B cell (primary cell): ENCODE measurements around the gene CCNH. TPM values are rescaled to one million over a fixed set of nuclear protein-coding genes. Genes with fewer than 3 reads are reported as not detected.

Experiments used
- ATAC-seq: fragments of 200-7000 bp; cut with Tn5 transposase; one replicate; pipeline ENCODE4 v1.10.0; 2021; ENCODE audit warnings: low read depth, mild to moderate bottlenecking, moderate number of reproducible peaks, moderate library complexity
- CTCF ChIA-PET: fragments of 350-600 bp; sonication (Branson Sonifier 250); formaldehyde crosslinking; loops from one replicate; lab custom pipeline; 2021; ENCODE audit warnings: antibody characterized with exemption, inconsistent platforms; lab: Charles Lee
- POLR2A ChIA-PET: fragments of 350-600 bp; sonication (Branson Sonifier 250); formaldehyde crosslinking; loops from one replicate; lab custom pipeline; 2021; ENCODE audit warnings: antibody characterized with exemption; lab: Charles Lee
- DNase-seq: peaks from one replicate; pipeline ENCODE4 v3.0.0; 2013
- H2AFZ ChIP-seq: 2 replicates; pipeline ENCODE4 v1.6.1; 2012; ENCODE audit warnings: mild to moderate bottlenecking, low read depth, low read length; ENCODE audit not compliant: insufficient read depth, poor library complexity, severe bottlenecking
- H3K27ac ChIP-seq, 2 donors: 1 replicate in 1 of 2; 2 replicates in 1 of 2; pipeline ENCODE4 v1.5.1; 2012 to 2013; ENCODE audit warnings: low read length in 2 of 2, mild to moderate bottlenecking in 2 of 2, moderate library complexity in 1 of 2
- H3K27me3 ChIP-seq, 4 experiments: fragments of 200-600 bp in 1 of 4; sonication (generic) in 1 of 4; replicated peaks in 1 of 4; 1 replicate in 2 of 4; 2 replicates in 2 of 4; pipeline versions ENCODE4 v1.6.1 to v1.7.0; 2013 to 2016; ENCODE audit warnings: low read length in 3 of 4, mild to moderate bottlenecking in 2 of 4, mixed read lengths in 1 of 4, moderate library complexity in 1 of 4; ENCODE audit not compliant: insufficient read depth in 4 of 4, control insufficient read depth in 3 of 4; ENCODE audit errors: control extremely low read depth in 1 of 4
- H3K36me3 ChIP-seq, 2 experiments: replicated peaks in 1 of 2; 1 replicate in 1 of 2; 2 replicates in 1 of 2; pipeline versions ENCODE4 v1.6.1 to v1.7.1; 2013; ENCODE audit warnings: low read length in 1 of 2; ENCODE audit not compliant: insufficient read depth in 2 of 2, control insufficient read depth in 1 of 2; ENCODE audit errors: control extremely low read depth in 1 of 2, extremely low read depth in 1 of 2
- H3K4me1 ChIP-seq, 2 donors: fragments of 200-600 bp in 1 of 2; sonication (generic) in 1 of 2; 1 replicate in 1 of 2; 2 replicates in 1 of 2; pipeline versions ENCODE4 v1.5.1 to v1.6.1; 2013 to 2017; ENCODE audit warnings: low read length in 2 of 2; ENCODE audit not compliant: control insufficient read depth in 2 of 2, insufficient read depth in 2 of 2
- H3K4me2 ChIP-seq: replicated peaks from 2 replicates; pipeline ENCODE3; 2012; ENCODE audit warnings: mild to moderate bottlenecking, low read depth, low read length; ENCODE audit not compliant: poor library complexity, severe bottlenecking
- H3K4me3 ChIP-seq, 5 experiments: fragments of 200-600 bp in 1 of 5; sonication (generic) in 1 of 5; 1 replicate in 3 of 5; 2 replicates in 2 of 5; pipeline versions ENCODE4 v1.5.1 to v1.7.0; 2011 to 2016; ENCODE audit warnings: low read length in 4 of 5, mild to moderate bottlenecking in 4 of 5, low read depth in 2 of 5, control low read depth in 1 of 5, moderate library complexity in 1 of 5; ENCODE audit not compliant: insufficient read depth in 1 of 5; ENCODE audit errors: control extremely low read depth in 1 of 5, extremely low read depth in 1 of 5
- H3K79me2 ChIP-seq: fragments of 200-600 bp; sonication (generic); one replicate; pipeline ENCODE4 v1.6.0; 2016; ENCODE audit warnings: low read length; ENCODE audit not compliant: control insufficient read depth, insufficient read depth
- H3K9ac ChIP-seq: fragments of 200-600 bp; sonication (generic); 2 replicates; pipeline ENCODE4 v1.6.1; 2017; ENCODE audit warnings: mild to moderate bottlenecking, low read length, moderate library complexity
- H3K9me3 ChIP-seq, 3 donors: one replicate each; pipeline versions ENCODE4 v1.6.1 to v1.7.1; 2013; ENCODE audit warnings: low read length in 2 of 3; ENCODE audit not compliant: control insufficient read depth in 2 of 3, insufficient read depth in 1 of 3; ENCODE audit errors: control extremely low read depth in 1 of 3
- H4K20me1 ChIP-seq: 2 replicates; pipeline ENCODE4 v1.6.0; 2012; ENCODE audit warnings: mild to moderate bottlenecking, low read length; ENCODE audit not compliant: insufficient read depth, control insufficient read depth, poor library complexity, severe bottlenecking
- H3K27ac Mint-ChIP-seq: one replicate; pipeline ENCODE4 v1.8.0; 2021; ENCODE audit warnings: mixed read lengths
- H3K27me3 Mint-ChIP-seq: one replicate; pipeline ENCODE4 v1.8.0; 2021; ENCODE audit warnings: mixed read lengths
- H3K4me1 Mint-ChIP-seq: one replicate; pipeline ENCODE4 v1.8.0; 2021; ENCODE audit warnings: mixed read lengths
- H3K4me3 Mint-ChIP-seq: one replicate; pipeline ENCODE4 v1.8.0; 2021; ENCODE audit warnings: mixed read lengths
- H3K9me3 Mint-ChIP-seq: one replicate; pipeline ENCODE4 v1.8.0; 2022; ENCODE audit warnings: mixed read lengths; ENCODE audit not compliant: insufficient read depth
- CTCF ChIP-seq: fragments of 200-600 bp; IDR thresholded peaks from one replicate; pipeline ENCODE4 v1.8.0; 2022; ENCODE audit warnings: antibody characterized with exemption, mild to moderate bottlenecking
- EZH2 ChIP-seq: IDR thresholded peaks from 2 replicates; pipeline ENCODE4 v1.6.1; 2012; ENCODE audit warnings: borderline replicate concordance, low read depth, mild to moderate bottlenecking, moderate library complexity, low read length; ENCODE audit not compliant: insufficient read depth, poor library complexity, severe bottlenecking
- WGBS: methylation state at CpG from one replicate; pipeline ENCODE4 v1.1.5; 2013; ENCODE audit warnings: missing lambda C conversion rate; ENCODE audit not compliant: insufficient coverage; 5-methylcytosine and 5-hydroxymethylcytosine counted together
- intact Hi-C: fragments of 100-400 bp; cut with micrococcal nuclease; formaldehyde crosslinking; loops from one replicate; pipeline ENCODE4 v1.10.0; 2022
- polyA plus RNA-seq: library from polyadenylated mRNA; depleted of rRNA; stranded (reverse); fragments of >200 nt; gene quantifications from 2 replicates; pipeline ENCODE4 v1.2.3, GENCODE V29; 2012
- total RNA-seq, 2 donors: library from RNA; stranded (reverse); fragments of 120-200 nt in 1 of 2; gene quantifications; 1 replicate in 1 of 2; 2 replicates in 1 of 2; pipeline versions ENCODE4 v1.2.3 to v1.2.4, GENCODE V29; 2013 to 2022

Gene CCNH
- total and polyA plus RNA-seq, 2 donors (not counting 1 experiment from before 2014, with no cell fraction given), result 59.2 to 120 TPM

- Mint-ChIP-seq H3K4me3 (no peak overlapping the region), H3K4me1 (no peaks in the 10 kb centered on the region), H3K27ac (no peak overlapping the region), H3K9me3 (no peaks in the 10 kb centered on the region), H3K27me3 (no peaks in the 10 kb centered on the region)
- no peaks in the 10 kb centered on the region for H4K20me1 ChIP-seq
- no peaks in the 10 kb centered on the region for H3K4me1 ChIP-seq
- H2AFZ ChIP-seq, result no peak overlapping the region
- intact Hi-C loops, result no loop called here
- no peak overlapping the region for H3K9ac ChIP-seq
- H3K36me3 ChIP-seq, result peaks cover 28 to 88% of the 10 kb centered on the region in 2 experiments
- H3K4me3 ChIP-seq, result no peak overlapping the region
- DNase-seq, result no peak
- H3K27ac ChIP-seq, result no peak overlapping the region
- TF ChIP-seq CTCF (no peak), EZH2 (no peak)
- ChIA-PET CTCF (no interaction called here), POLR2A (no interaction called here)
- no CpG with 5 or more reads among the region's 2 CpGs for WGBS
- no peaks in the 10 kb centered on the region for H3K79me2 ChIP-seq
- no peak for ATAC-seq
- no peak overlapping the region for H3K4me2 ChIP-seq
- H3K9me3 ChIP-seq, result no peaks in the 10 kb centered on the region
- no peaks in the 10 kb centered on the region for H3K27me3 ChIP-seq
Measured at GRCh38 chr5:87388129-87388528, 24.6 kb downstream of the CCNH start.

GRCh38 chr5:87385802-87386201, 26.9 kb downstream of the CCNH start:
- no peaks in the 10 kb centered on the region for H3K4me1 ChIP-seq
- H3K9ac ChIP-seq, result no peak overlapping the region
- Mint-ChIP-seq H3K4me3 (no peak overlapping the region), H3K9me3 (no peaks in the 10 kb centered on the region), H3K27ac (no peak overlapping the region), H3K4me1 (no peaks in the 10 kb centered on the region), H3K27me3 (no peaks in the 10 kb centered on the region)
- H3K9me3 ChIP-seq, result no peaks in the 10 kb centered on the region
- intact Hi-C loops, result no loop called here
- DNase-seq (no peak), ATAC-seq (no peak)
- no peaks in the 10 kb centered on the region for H3K79me2 ChIP-seq
- no peaks in the 10 kb centered on the region for H4K20me1 ChIP-seq
- ChIA-PET CTCF (interaction anchor here (2.2 kb wide), 1 partner anchor 14 kb away, joined by 15 read pairs; no protein-coding TSS in a partner anchor), POLR2A (no interaction called here)
- no peaks in the 10 kb centered on the region for H3K27me3 ChIP-seq
- no peak overlapping the region for H2AFZ ChIP-seq
- no peak overlapping the region for H3K4me2 ChIP-seq
- no peak overlapping the region for H3K4me3 ChIP-seq
- WGBS, result no CpG with 5 or more reads among the region's 2 CpGs
- H3K36me3 ChIP-seq, result peaks cover 23 to 73% of the 10 kb centered on the region in 2 experiments
- no peak for TF ChIP-seq CTCF
- TF ChIP-seq EZH2, result no peak
- H3K27ac ChIP-seq, result no peak overlapping the region
